GM12892 (cell line): Measurements from ENCODE around the gene PILRA.

Experiments used
- POLR2A ChIP-seq: IDR thresholded peaks from 2 replicates; pipeline ENCODE4 v1.6.1; 2011; ENCODE audit warnings: low read depth, low read length, control low read depth
- POLR2AphosphoS5 ChIP-seq: IDR thresholded peaks from 2 replicates; pipeline ENCODE4 v1.6.1; 2011; ENCODE audit warnings: low read depth, low read length, control low read depth
- TAF1 ChIP-seq: IDR thresholded peaks from 2 replicates; pipeline ENCODE4 v1.6.1; 2011; ENCODE audit warnings: low read depth, mild to moderate bottlenecking, control low read depth, low read length, borderline replicate concordance

DNA sequence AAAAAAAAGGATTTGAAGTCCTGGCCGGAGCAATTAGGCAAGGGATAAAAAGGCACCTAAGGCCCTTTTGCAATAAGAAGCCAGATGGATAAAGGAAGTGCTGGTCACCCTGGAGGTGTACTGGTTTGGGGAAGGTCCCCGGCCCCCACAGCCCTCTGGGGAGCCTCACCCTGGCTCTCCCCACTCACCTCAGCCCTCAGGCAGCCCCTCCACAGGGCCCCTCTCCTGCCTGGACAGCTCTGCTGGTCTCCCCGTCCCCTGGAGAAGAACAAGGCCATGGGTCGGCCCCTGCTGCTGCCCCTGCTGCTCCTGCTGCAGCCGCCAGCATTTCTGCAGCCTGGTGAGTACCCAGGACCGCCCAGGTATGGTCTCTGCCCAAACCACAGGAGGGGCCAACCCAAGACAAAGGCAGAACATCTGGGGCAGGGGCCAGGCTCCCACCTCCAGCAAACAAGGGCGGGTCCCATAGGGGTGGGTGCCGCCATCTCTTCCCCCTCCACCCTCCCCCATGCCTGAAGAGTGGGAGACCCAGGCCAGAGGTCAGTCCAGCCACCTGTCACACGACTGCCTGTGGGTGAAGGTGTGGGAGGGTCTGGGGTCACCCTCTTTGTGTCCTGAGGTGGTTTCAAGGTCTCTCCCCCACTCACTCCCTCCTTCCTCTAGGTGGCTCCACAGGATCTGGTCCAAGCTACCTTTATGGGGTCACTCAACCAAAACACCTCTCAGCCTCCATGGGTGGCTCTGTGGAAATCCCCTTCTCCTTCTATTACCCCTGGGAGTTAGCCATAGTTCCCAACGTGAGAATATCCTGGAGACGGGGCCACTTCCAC lies 15.0 kb upstream of the PILRA start, which contains the start of gene PILRB:
- no peak; the same call in 1 of the 2 replicates for TF ChIP-seq POLR2AphosphoS5
- 0 out of 2 replicates have a peak, but pooled peaks have one; percentile 36 for TF ChIP-seq POLR2A
- no peak for TF ChIP-seq TAF1
